ENCODE data around the gene VPS39.

GRCh38 chr15:42207674-42208579 is at the start of gene VPS39:
- TF ChIP-seq CTCF (IDR thresholded peaks at IDR 0.05) (no peak), ZFX (IDR thresholded peaks at IDR 0.05; ENCODE audit: borderline replicate concordance) (no peak)
